OCI-LY3 (cell line): ENCODE measurements around the gene FBXW7.

Experiments used
- CTCF ChIP-seq: fragments of 200-600, 300-600 bp; sonication (generic); IDR thresholded peaks from 2 replicates; pipeline ENCODE4 v1.5.1; 2014; ENCODE audit warnings: antibody characterized with exemption, low read length, low read depth
- EZH2phosphoT487 ChIP-seq: fragments of 200-600 bp; shearing (Covaris generic); IDR thresholded peaks from 2 replicates; pipeline ENCODE4 v1.6.1; 2018; ENCODE audit warnings: antibody characterized with exemption, mixed run types, low read depth

DNA sequence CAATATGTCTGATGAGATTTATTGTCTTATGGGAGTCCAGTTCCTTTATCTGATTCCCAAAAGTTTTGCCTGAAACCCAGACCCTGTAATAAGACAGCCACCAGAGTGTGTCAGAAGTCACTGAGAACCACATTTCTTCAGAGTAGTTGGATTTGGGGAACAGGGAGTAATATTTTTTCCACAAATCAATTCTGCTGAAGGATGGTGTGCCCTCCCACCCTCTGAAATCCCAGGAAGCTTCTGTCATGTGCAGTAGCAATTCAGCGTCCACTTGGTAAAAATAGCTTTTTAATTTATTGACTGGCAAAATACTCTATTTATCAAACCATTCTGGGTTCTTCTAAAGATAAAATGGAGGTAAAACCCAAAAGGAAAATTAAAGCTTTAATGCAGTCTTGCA, 229.4 kb downstream of the FBXW7 start:
- no peak for TF ChIP-seq CTCF
- TF ChIP-seq EZH2phosphoT487 = no peak
